H9 (cell line): ENCODE data around the gene F10. TPM values are rescaled to one million over a fixed set of nuclear protein-coding genes. Genes with fewer than 3 reads are reported as not detected.
A peak's percentile ranks its signal among the peaks of the same experiment; 100 is the strongest.

ENCODE experiments used
- DNase-seq: peaks from one replicate; pipeline ENCODE4 v3.0.0-alpha.2; 2017
- H2AFZ ChIP-seq: one replicate; pipeline ENCODE4 v1.6.1; 2013; ENCODE audit warnings: mild to moderate bottlenecking, low read length, control low read depth, moderate library complexity
- H2AK5ac ChIP-seq: 2 replicates; pipeline ENCODE4 v1.6.1; 2013; ENCODE audit warnings: low read length, control low read depth, mixed read lengths; ENCODE audit not compliant: insufficient read length
- H2BK120ac ChIP-seq: one replicate; pipeline ENCODE4 v1.6.1; 2013; ENCODE audit warnings: low read depth, mild to moderate bottlenecking, low read length, control low read depth, inconsistent platforms; ENCODE audit not compliant: poor library complexity, severe bottlenecking
- H2BK12ac ChIP-seq: 2 replicates; pipeline ENCODE4 v1.6.1; 2013; ENCODE audit warnings: low read length, control low read depth, mixed read lengths, low read depth; ENCODE audit not compliant: insufficient read length
- H2BK15ac ChIP-seq: 2 replicates; pipeline ENCODE4 v1.6.1; 2013; ENCODE audit warnings: low read depth, low read length, control low read depth
- H2BK20ac ChIP-seq: one replicate; pipeline ENCODE4 v1.6.1; 2013; ENCODE audit warnings: low read depth, mild to moderate bottlenecking, low read length, control low read depth, inconsistent platforms; ENCODE audit not compliant: poor library complexity, severe bottlenecking
- H2BK5ac ChIP-seq: 2 replicates; pipeline ENCODE4 v1.6.1; 2013; ENCODE audit warnings: low read length, control low read depth, mixed read lengths; ENCODE audit not compliant: insufficient read length
- H3K14ac ChIP-seq: 2 replicates; pipeline ENCODE4 v1.6.1; 2013; ENCODE audit warnings: low read length, control low read depth; ENCODE audit not compliant: insufficient read depth
- H3K18ac ChIP-seq: 2 replicates; pipeline ENCODE4 v1.6.1; 2013; ENCODE audit warnings: low read depth, mild to moderate bottlenecking, mixed read lengths, low read length, control low read depth; ENCODE audit not compliant: insufficient read length
- H3K23ac ChIP-seq: 2 replicates; pipeline ENCODE4 v1.6.1; 2013; ENCODE audit warnings: low read length, control low read depth, mixed read lengths, low read depth; ENCODE audit not compliant: insufficient read length
- H3K23me2 ChIP-seq: 2 replicates; pipeline ENCODE4 v1.6.1; 2013; ENCODE audit warnings: low read depth, mild to moderate bottlenecking, mixed read lengths, low read length, control low read depth; ENCODE audit not compliant: insufficient read length, poor library complexity, severe bottlenecking
- H3K27ac ChIP-seq: 2 replicates; pipeline ENCODE4 v1.5.1; 2013; ENCODE audit warnings: low read length, control low read depth, mixed read lengths, low read depth; ENCODE audit not compliant: insufficient read length
- H3K27me3 ChIP-seq: 2 replicates; pipeline ENCODE4 v1.6.1; 2013; ENCODE audit warnings: low read length, control low read depth, inconsistent platforms; ENCODE audit not compliant: insufficient read depth
- H3K4ac ChIP-seq: 2 replicates; pipeline ENCODE4 v1.6.1; 2013; ENCODE audit warnings: low read depth, mild to moderate bottlenecking, control low read depth, inconsistent platforms, low read length, moderate library complexity
- H3K4me1 ChIP-seq: 2 replicates; pipeline ENCODE4 v1.6.1; 2013; ENCODE audit warnings: low read length, control low read depth, inconsistent platforms; ENCODE audit not compliant: insufficient read depth
- H3K4me2 ChIP-seq: 2 replicates; pipeline ENCODE4 v1.6.1; 2013; ENCODE audit warnings: low read length, control low read depth, mixed read lengths; ENCODE audit not compliant: insufficient read length, insufficient read depth
- H3K56ac ChIP-seq: 2 replicates; pipeline ENCODE4 v1.6.1; 2013; ENCODE audit warnings: low read depth, mild to moderate bottlenecking, mixed read lengths, low read length, control low read depth; ENCODE audit not compliant: insufficient read length
- H3K79me1 ChIP-seq: 2 replicates; pipeline ENCODE4 v1.6.1; 2013; ENCODE audit warnings: low read depth, mild to moderate bottlenecking, moderate library complexity, low read length, control low read depth, inconsistent platforms; ENCODE audit not compliant: insufficient read depth, poor library complexity, severe bottlenecking
- H3K79me2 ChIP-seq: 2 replicates; pipeline ENCODE4 v1.6.1; 2013; ENCODE audit warnings: low read length, control low read depth, inconsistent platforms; ENCODE audit not compliant: insufficient read depth
- H3K9ac ChIP-seq: 2 replicates; pipeline ENCODE4 v1.6.1; 2013; ENCODE audit warnings: low read length, control low read depth, mixed read lengths; ENCODE audit not compliant: insufficient read length; ENCODE audit errors: extremely low read depth
- H3K9me3 ChIP-seq: one replicate; pipeline ENCODE4 v1.6.1; 2013; ENCODE audit warnings: low read depth, low read length, inconsistent platforms; ENCODE audit not compliant: control insufficient read depth
- H3T11ph ChIP-seq: one replicate; pipeline ENCODE4 v1.6.1; 2013; ENCODE audit warnings: mild to moderate bottlenecking, low read length, control low read depth, inconsistent platforms
- H4K20me1 ChIP-seq: one replicate; pipeline ENCODE4 v1.6.1; 2013; ENCODE audit not compliant: control insufficient read depth, insufficient read length, insufficient read depth
- H4K5ac ChIP-seq: 2 replicates; pipeline ENCODE4 v1.6.1; 2013; ENCODE audit warnings: low read depth, mild to moderate bottlenecking, mixed read lengths, low read length, control low read depth; ENCODE audit not compliant: insufficient read length
- H4K8ac ChIP-seq: replicated peaks from 2 replicates; pipeline ENCODE4 v1.6.1; 2013; ENCODE audit warnings: low read length, control low read depth, mixed read lengths, low read depth; ENCODE audit not compliant: insufficient read length
- H4K91ac ChIP-seq: 2 replicates; pipeline ENCODE4 v1.6.1; 2013; ENCODE audit warnings: low read depth, mild to moderate bottlenecking, moderate library complexity, mixed read lengths, low read length, control low read depth; ENCODE audit not compliant: insufficient read length
- H3K27ac Mint-ChIP-seq, 3 experiments: 2 replicates in 2 of 3; 3 replicates in 1 of 3; pipeline ENCODE4 v1.8.0; 2020 to 2021; ENCODE audit warnings: mixed read lengths in 3 of 3, mild to moderate bottlenecking in 1 of 3, moderate library complexity in 1 of 3
- H3K27me3 Mint-ChIP-seq: 2 replicates; pipeline ENCODE4 v1.8.0; 2021; ENCODE audit warnings: low read depth, mild to moderate bottlenecking, moderate library complexity, mixed read lengths
- H3K36me3 Mint-ChIP-seq, 3 experiments: 2 replicates in 2 of 3; 3 replicates in 1 of 3; pipeline ENCODE4 v1.8.0; 2020 to 2021; ENCODE audit warnings: low read depth in 3 of 3, mixed read lengths in 3 of 3; ENCODE audit not compliant: insufficient read depth in 1 of 3
- H3K4me1 Mint-ChIP-seq, 2 experiments: 2 replicates each; pipeline ENCODE4 v1.8.0; 2020; ENCODE audit warnings: mixed read lengths in 2 of 2
- H3K4me3 Mint-ChIP-seq, 2 experiments: 2 replicates in 1 of 2; 3 replicates in 1 of 2; pipeline ENCODE4 v1.8.0; 2020 to 2021; ENCODE audit warnings: mild to moderate bottlenecking in 2 of 2, mixed read lengths in 2 of 2, moderate library complexity in 1 of 2
- H3K9me3 Mint-ChIP-seq, 2 experiments: 2 replicates in 1 of 2; 3 replicates in 1 of 2; pipeline ENCODE4 v1.8.0; 2020; ENCODE audit warnings: mild to moderate bottlenecking in 2 of 2, mixed read lengths in 2 of 2, moderate library complexity in 1 of 2
- CTCF ChIP-seq: fragments of 200-600 bp; sonication (generic); conservative IDR thresholded peaks from 3 replicates; pipeline ENCODE4 v1.8.0; 2021; ENCODE audit warnings: antibody characterized with exemption, mild to moderate bottlenecking
- WGBS: extraction: QIAGEN DNeasy Blood & Tissue Kit; methylation state at CpG from one replicate; pipeline ENCODE4 v1.1.7; 2013; ENCODE audit warnings: missing lambda C conversion rate, low lambda C conversion rate, mixed read lengths; ENCODE audit not compliant: insufficient read length; ENCODE audit errors: extremely low coverage; 5-methylcytosine and 5-hydroxymethylcytosine counted together
- total RNA-seq: library from RNA; stranded (reverse); gene quantifications from 2 replicates; pipeline ENCODE4 v1.2.1, GENCODE V29; 2021

Gene F10
- total RNA-seq, 1 experiment from 2014 or later, result 1.7 TPM

GRCh38 chr13:113080901-113081521 is 41.6 kb upstream of the F10 start:
- Mint-ChIP-seq H3K27me3 (no peaks in the 10 kb centered on the region), H3K9me3 (no peaks in the 10 kb centered on the region), H3K4me3 (no peak overlapping the region), H3K36me3 (peaks cover 4 to 7% (median 5%) of the 10 kb centered on the region in 3 experiments; a peak in 4 of 7 replicates), H3K4me1 (no peaks in the 10 kb centered on the region), H3K27ac (peak overlapping the region in 1 of 3 experiments; percentile 90; a peak in 3 of 7 replicates)
- H2AFZ ChIP-seq, result no peak overlapping the region
- H3K56ac ChIP-seq, result no peak overlapping the region
- no peak overlapping the region for H3K4me2 ChIP-seq
- H2BK5ac ChIP-seq, result no peak overlapping the region
- no peak for TF ChIP-seq CTCF
- no peak overlapping the region for H3K4ac ChIP-seq
- DNase-seq, result no peak
- H3K27ac ChIP-seq, result no peak overlapping the region
- no peak overlapping the region for H2BK120ac ChIP-seq
- H4K8ac ChIP-seq, result no peak overlapping the region
- H2AK5ac ChIP-seq, result no peak overlapping the region
- H3K79me2 ChIP-seq, result no peaks in the 10 kb centered on the region
- no peaks in the 10 kb centered on the region for H3K79me1 ChIP-seq
- H3K23me2 ChIP-seq, result no peaks in the 10 kb centered on the region
- no CpG with 5 or more reads among the region's 25 CpGs for WGBS
- H4K91ac ChIP-seq, result no peak overlapping the region
- H3K18ac ChIP-seq, result no peak overlapping the region
- H3K4me1 ChIP-seq, result no peaks in the 10 kb centered on the region
- H4K5ac ChIP-seq, result no peak overlapping the region
- no peak overlapping the region for H3T11ph ChIP-seq
- H3K9me3 ChIP-seq, result no peaks in the 10 kb centered on the region
- H2BK12ac ChIP-seq, result no peak overlapping the region
- no peaks in the 10 kb centered on the region for H3K27me3 ChIP-seq
- H3K9ac ChIP-seq, result no peak overlapping the region
- no peak overlapping the region for H3K23ac ChIP-seq
- H2BK15ac ChIP-seq, result no peak overlapping the region
- no peaks in the 10 kb centered on the region for H4K20me1 ChIP-seq
- no peak overlapping the region for H2BK20ac ChIP-seq
- H3K14ac ChIP-seq, result no peak overlapping the region
